Hematopoietic multipotent progenitor cell treated with erythropoietin and hydrocortisone succinate and interleukin-3 and kit ligand, for 17 days (in vitro differentiated cells): ENCODE measurements around the gene GNG10.
"Not testable (repeated sequence)": the region's sequence is repeated elsewhere in the genome, so short reads cannot be mapped to it uniquely, and the experiment has no call there.

ENCODE experiments used
- DNase-seq: peaks from one replicate; pipeline ENCODE4 v3.0.0-alpha.2; 2015; ENCODE audit warnings: low spot score

Gene GNG10

GRCh38 chr9:111649016-111649415 is 12.4 kb upstream of the GNG10 start:
- DNase-seq, result no peak

GRCh38 chr9:111657051-111657450 is 4.4 kb upstream of the GNG10 start:
- DNase-seq, result no peak

GRCh38 chr9:111658943-111659342 is 2.5 kb upstream of the GNG10 start:
- DNase-seq, result no peak

GRCh38 chr9:111659691-111660090 is 1.7 kb upstream of the GNG10 start:
- DNase-seq, result no peak

GRCh38 chr9:111661802-111662521 is 557 bp downstream of the GNG10 start:
- DNase-seq, result no peak

- DNase-seq, result no peak
These were observed 1.3 kb downstream of the GNG10 start for GRCh38 chr9:111662576-111663300.

- no peak for DNase-seq
These were observed 2.0 kb downstream of the GNG10 start for GRCh38 chr9:111663301-111663823.

GRCh38 chr9:111668026-111668573 is 6.7 kb downstream of the GNG10 start:
- DNase-seq, result no peak

GRCh38 chr9:111668601-111669000 is 7.2 kb downstream of the GNG10 start:
- DNase-seq, result not testable (repeated sequence)

- DNase-seq, result no peak
These were observed 12.9 kb downstream of the GNG10 start for GRCh38 chr9:111674319-111674718.

GRCh38 chr9:111676116-111676515 is 14.7 kb downstream of the GNG10 start:
- no peak for DNase-seq

- no peak for DNase-seq
These were observed 16.9 kb downstream of the GNG10 start for GRCh38 chr9:111678293-111678692.

GRCh38 chr9:111679199-111679598 is 17.8 kb downstream of the GNG10 start:
- no peak for DNase-seq

- DNase-seq, result no peak
These were observed 22.0 kb downstream of the GNG10 start for GRCh38 chr9:111683392-111683791.

GRCh38 chr9:111691672-111692329 is 30.4 kb downstream of the GNG10 start:
- no peak for DNase-seq

- no peak for DNase-seq
These were observed 35.4 kb downstream of the GNG10 start for GRCh38 chr9:111696796-111697195.

GRCh38 chr9:111700776-111701175 is 39.4 kb downstream of the GNG10 start:
- no peak for DNase-seq

GRCh38 chr9:111704503-111704902 is 43.1 kb downstream of the GNG10 start:
- no peak for DNase-seq

- no peak for DNase-seq
These were observed 50.1 kb downstream of the GNG10 start for GRCh38 chr9:111711548-111711947.

- DNase-seq, result no peak
These were observed 51.0 kb downstream of the GNG10 start for GRCh38 chr9:111712369-111712768.

- DNase-seq, result no peak
These were observed 54.1 kb downstream of the GNG10 start for GRCh38 chr9:111715471-111715870.

GRCh38 chr9:111719541-111719940 is 58.1 kb downstream of the GNG10 start:
- DNase-seq, result no peak
